Keratinocyte (primary cell): ENCODE measurements around the gene KCNJ8.

Source experiments
- EZH2 ChIP-seq: IDR thresholded peaks from one replicate; pipeline ENCODE4 v1.6.1; 2012; ENCODE audit warnings: inconsistent platforms, mild to moderate bottlenecking, low read length, moderate library complexity
- TF ChIP-seq, protein P1 (sequence below), 3 experiments: IDR thresholded peaks in 1 of 3; conservative IDR thresholded peaks in 1 of 3; optimal IDR thresholded peaks in 1 of 3; 2 replicates in 2 of 3; 3 replicates in 1 of 3; pipeline versions ENCODE3 to v1.5.1; 2011; ENCODE audit warnings: low read length in 3 of 3, mild to moderate bottlenecking in 3 of 3, moderate library complexity in 2 of 3, control low read depth in 1 of 3, inconsistent platforms in 1 of 3; ENCODE audit not compliant: insufficient read depth in 2 of 3; ENCODE audit errors: extremely low read depth in 1 of 3

DNA sequence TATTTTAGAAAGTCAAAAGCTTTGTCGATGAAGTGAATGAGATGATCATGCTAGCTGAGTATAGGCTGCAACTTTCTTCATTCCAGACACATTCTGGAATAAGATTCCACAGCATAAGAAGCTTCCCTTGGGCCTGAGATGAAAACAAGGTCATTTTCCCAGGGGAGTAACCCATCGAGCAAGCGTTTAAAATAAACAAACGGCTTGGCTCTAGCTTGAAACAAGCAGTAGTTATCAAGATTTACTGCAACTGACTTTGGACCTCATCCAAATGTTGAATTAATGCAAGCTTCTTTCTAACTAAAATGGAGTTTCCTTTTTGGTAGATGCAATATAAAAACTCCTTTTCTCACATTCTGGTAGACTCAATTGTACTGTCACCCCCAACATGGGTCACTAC, 23.0 kb downstream of the KCNJ8 start:
- TF ChIP-seq, protein P1, sequence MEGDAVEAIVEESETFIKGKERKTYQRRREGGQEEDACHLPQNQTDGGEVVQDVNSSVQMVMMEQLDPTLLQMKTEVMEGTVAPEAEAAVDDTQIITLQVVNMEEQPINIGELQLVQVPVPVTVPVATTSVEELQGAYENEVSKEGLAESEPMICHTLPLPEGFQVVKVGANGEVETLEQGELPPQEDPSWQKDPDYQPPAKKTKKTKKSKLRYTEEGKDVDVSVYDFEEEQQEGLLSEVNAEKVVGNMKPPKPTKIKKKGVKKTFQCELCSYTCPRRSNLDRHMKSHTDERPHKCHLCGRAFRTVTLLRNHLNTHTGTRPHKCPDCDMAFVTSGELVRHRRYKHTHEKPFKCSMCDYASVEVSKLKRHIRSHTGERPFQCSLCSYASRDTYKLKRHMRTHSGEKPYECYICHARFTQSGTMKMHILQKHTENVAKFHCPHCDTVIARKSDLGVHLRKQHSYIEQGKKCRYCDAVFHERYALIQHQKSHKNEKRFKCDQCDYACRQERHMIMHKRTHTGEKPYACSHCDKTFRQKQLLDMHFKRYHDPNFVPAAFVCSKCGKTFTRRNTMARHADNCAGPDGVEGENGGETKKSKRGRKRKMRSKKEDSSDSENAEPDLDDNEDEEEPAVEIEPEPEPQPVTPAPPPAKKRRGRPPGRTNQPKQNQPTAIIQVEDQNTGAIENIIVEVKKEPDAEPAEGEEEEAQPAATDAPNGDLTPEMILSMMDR (optimal IDR thresholded peaks at IDR 0.05 in 1 of 3, IDR thresholded peaks at IDR 0.05 in 1 of 3, conservative IDR thresholded peaks at IDR 0.05 in 1 of 3; ENCODE audit: extremely low read depth in 1 of 3, insufficient read depth in 2 of 3, low read length in 3 of 3), result no peak
- no peak for TF ChIP-seq EZH2
